Upper lobe of right lung (tissue), 1 donor: ENCODE data around the gene TRIP10. TPM values are rescaled to one million over a fixed set of nuclear protein-coding genes. Genes with fewer than 3 reads are reported as not detected.

Source experiments
- ATAC-seq: fragments of 200-7000 bp; cut with Tn5 transposase; one replicate; pipeline ENCODE4 v1.9.1; 2020; ENCODE audit warnings: mild to moderate bottlenecking, moderate library complexity
- DNase-seq: peaks from one replicate; pipeline ENCODE4 v3.0.0-alpha.2; 2020
- H3K27ac ChIP-seq: fragments of 200-600 bp; one replicate; pipeline ENCODE4 v1.8.0; 2022
- H3K27me3 ChIP-seq: fragments of 200-600 bp; one replicate; pipeline ENCODE4 v1.8.0; 2022; ENCODE audit warnings: mild to moderate bottlenecking
- H3K36me3 ChIP-seq: fragments of 200-600 bp; one replicate; pipeline ENCODE4 v1.8.0; 2022
- H3K4me1 ChIP-seq: fragments of 200-600 bp; one replicate; pipeline ENCODE4 v1.8.0; 2022
- H3K4me3 ChIP-seq: fragments of 200-600 bp; one replicate; pipeline ENCODE4 v1.8.0; 2022; ENCODE audit warnings: mild to moderate bottlenecking
- H3K9me3 ChIP-seq: fragments of 200-600 bp; one replicate; pipeline ENCODE4 v1.8.0; 2022
- CTCF ChIP-seq: fragments of 200-600 bp; IDR thresholded peaks from one replicate; pipeline ENCODE4 v1.8.0; 2022; ENCODE audit warnings: antibody characterized with exemption
- intact Hi-C: fragments of 100-400 bp; cut with DNase I; formaldehyde crosslinking; loops from one replicate; pipeline ENCODE4 v1.11.0; 2022
- total RNA-seq: library from RNA; stranded (reverse); fragmentation: NEBNext Ultra II Directional; extraction: Animal tissue kit (Norgen Biotek cat#: 25700); gene quantifications from one replicate; pipeline ENCODE4 v1.2.1, GENCODE V29; 2021
- donor health status: DM: no; HTN: yes; CAD: no; lungs with severe emphysema.

The TRIP10 gene
- total RNA-seq, 1 donor from 2014 or later = 88.1 TPM

GRCh38 chr19:6693681-6694080, 45.8 kb upstream of the TRIP10 start:
- Histone ChIP-seq H3K27ac (no peak overlapping the region), H3K36me3 (peaks cover 77% of the 10 kb centered on the region), H3K4me3 (no peak overlapping the region), H3K9me3 (no peaks in the 10 kb centered on the region), H3K27me3 (no peaks in the 10 kb centered on the region), H3K4me1 (no peaks in the 10 kb centered on the region)
- ATAC-seq = peak; percentile 13
- no peak for TF ChIP-seq CTCF
- DNase-seq = no peak
- intact Hi-C loops = no loop called here

- H3K27me3 ChIP-seq = no peaks in the 10 kb centered on the region
- ATAC-seq (peak; percentile 48), DNase-seq (no peak)
- H3K36me3 ChIP-seq = peaks cover 74% of the 10 kb centered on the region
- no peak overlapping the region for H3K4me3 ChIP-seq
- no peaks in the 10 kb centered on the region for H3K9me3 ChIP-seq
- no peak overlapping the region for H3K27ac ChIP-seq
- TF ChIP-seq CTCF = no peak
- intact Hi-C loops = no loop called here
- H3K4me1 ChIP-seq = no peaks in the 10 kb centered on the region
Measured at GRCh38 chr19:6694147-6694815, 45.2 kb upstream of the TRIP10 start.

GRCh38 chr19:6696239-6696820, 43.1 kb upstream of the TRIP10 start:
- TF ChIP-seq CTCF = no peak
- no peaks in the 10 kb centered on the region for H3K27me3 ChIP-seq
- no peak overlapping the region for H3K4me3 ChIP-seq
- no peak for DNase-seq
- H3K36me3 ChIP-seq = peaks cover 57% of the 10 kb centered on the region
- no peaks in the 10 kb centered on the region for H3K4me1 ChIP-seq
- H3K9me3 ChIP-seq = no peaks in the 10 kb centered on the region
- no peak for ATAC-seq
- no peak overlapping the region for H3K27ac ChIP-seq
- intact Hi-C loops = no loop called here

GRCh38 chr19:6697291-6697690, 42.2 kb upstream of the TRIP10 start:
- Histone ChIP-seq H3K36me3 (peaks cover 58% of the 10 kb centered on the region), H3K4me3 (no peak overlapping the region), H3K27ac (no peak overlapping the region), H3K27me3 (no peaks in the 10 kb centered on the region), H3K4me1 (no peaks in the 10 kb centered on the region), H3K9me3 (no peaks in the 10 kb centered on the region)
- DNase-seq (no peak), ATAC-seq (no peak)
- TF ChIP-seq CTCF = no peak
- intact Hi-C loops = no loop called here

GRCh38 chr19:6699935-6700334, 39.5 kb upstream of the TRIP10 start:
- no peak for ATAC-seq
- no peak overlapping the region for H3K27ac ChIP-seq
- intact Hi-C loops = no loop called here
- no peaks in the 10 kb centered on the region for H3K9me3 ChIP-seq
- H3K4me3 ChIP-seq = no peak overlapping the region
- TF ChIP-seq CTCF = no peak
- H3K36me3 ChIP-seq = peaks cover 45% of the 10 kb centered on the region
- no peaks in the 10 kb centered on the region for H3K27me3 ChIP-seq
- DNase-seq = no peak
- no peaks in the 10 kb centered on the region for H3K4me1 ChIP-seq
